ENCODE measurements around the gene WFDC5.

DNA sequence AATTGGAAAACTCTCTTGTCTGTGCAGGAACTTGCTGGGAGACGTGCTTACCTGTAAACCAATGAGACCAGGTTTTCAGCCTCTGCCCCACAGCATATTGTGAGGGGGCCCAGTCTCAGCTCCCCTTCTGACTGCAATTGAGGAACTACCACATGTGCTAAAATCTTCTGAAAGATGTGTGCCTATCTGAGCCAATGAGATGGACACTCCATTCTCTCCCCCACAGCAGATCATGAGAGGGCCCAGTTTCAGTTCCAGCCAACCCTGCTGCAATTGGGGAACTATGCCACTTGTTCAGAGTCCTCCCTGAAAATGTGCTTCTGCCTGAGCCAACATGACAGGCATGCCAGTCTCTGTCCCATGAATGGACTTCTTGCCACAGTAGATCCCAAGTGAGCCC, 38.8 kb upstream of the WFDC5 start:
- TF ChIP-seq ELF1 (IDR thresholded peaks at IDR 0.05) (no peak), POLR2AphosphoS5 (IDR thresholded peaks at IDR 0.05; ENCODE audit: low read depth, low read length) (no peak), FOXM1 (IDR thresholded peaks at IDR 0.05; ENCODE audit: low read depth) (no peak), RCOR1 (IDR thresholded peaks at IDR 0.05; ENCODE audit: low read length) (no peak)
- TF ChIP-seq, protein P1, sequence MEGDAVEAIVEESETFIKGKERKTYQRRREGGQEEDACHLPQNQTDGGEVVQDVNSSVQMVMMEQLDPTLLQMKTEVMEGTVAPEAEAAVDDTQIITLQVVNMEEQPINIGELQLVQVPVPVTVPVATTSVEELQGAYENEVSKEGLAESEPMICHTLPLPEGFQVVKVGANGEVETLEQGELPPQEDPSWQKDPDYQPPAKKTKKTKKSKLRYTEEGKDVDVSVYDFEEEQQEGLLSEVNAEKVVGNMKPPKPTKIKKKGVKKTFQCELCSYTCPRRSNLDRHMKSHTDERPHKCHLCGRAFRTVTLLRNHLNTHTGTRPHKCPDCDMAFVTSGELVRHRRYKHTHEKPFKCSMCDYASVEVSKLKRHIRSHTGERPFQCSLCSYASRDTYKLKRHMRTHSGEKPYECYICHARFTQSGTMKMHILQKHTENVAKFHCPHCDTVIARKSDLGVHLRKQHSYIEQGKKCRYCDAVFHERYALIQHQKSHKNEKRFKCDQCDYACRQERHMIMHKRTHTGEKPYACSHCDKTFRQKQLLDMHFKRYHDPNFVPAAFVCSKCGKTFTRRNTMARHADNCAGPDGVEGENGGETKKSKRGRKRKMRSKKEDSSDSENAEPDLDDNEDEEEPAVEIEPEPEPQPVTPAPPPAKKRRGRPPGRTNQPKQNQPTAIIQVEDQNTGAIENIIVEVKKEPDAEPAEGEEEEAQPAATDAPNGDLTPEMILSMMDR (IDR thresholded peaks at IDR 0.05), result no peak

Measured in SK-N-SH (cell line).